Skeletal muscle satellite cell (primary cell): ENCODE measurements around the gene PCDHGB4.
"Not testable (repeated sequence)": the region's sequence is repeated elsewhere in the genome, so short reads cannot be mapped to it uniquely, and the experiment has no call there.

Experiments used
- H3K27me3 ChIP-seq: 2 replicates; pipeline ENCODE4 v1.7.0; 2013; ENCODE audit warnings: low read length; ENCODE audit not compliant: control insufficient read depth, insufficient read depth
- H3K36me3 ChIP-seq: 2 replicates; pipeline ENCODE4 v1.7.0; 2013; ENCODE audit warnings: mild to moderate bottlenecking, control low read depth, low read length; ENCODE audit not compliant: insufficient read depth
- H3K4me1 ChIP-seq: 2 replicates; pipeline ENCODE4 v1.7.0; 2013; ENCODE audit warnings: low read length; ENCODE audit not compliant: control insufficient read depth, insufficient read depth
- H3K4me2 ChIP-seq: 2 replicates; pipeline ENCODE4 v1.7.0; 2013; ENCODE audit warnings: mild to moderate bottlenecking, low read length
- H3K4me3 ChIP-seq: 2 replicates; pipeline ENCODE4 v1.7.0; 2013; ENCODE audit warnings: low read length
- H3K9ac ChIP-seq: 2 replicates; pipeline ENCODE4 v1.7.0; 2013; ENCODE audit warnings: mild to moderate bottlenecking, low read depth, low read length, moderate library complexity
- H3K9me3 ChIP-seq: replicated peaks from 2 replicates; pipeline ENCODE4 v1.7.0; 2013; ENCODE audit warnings: mild to moderate bottlenecking, control low read depth, low read length

PCDHGB4 gene

DNA sequence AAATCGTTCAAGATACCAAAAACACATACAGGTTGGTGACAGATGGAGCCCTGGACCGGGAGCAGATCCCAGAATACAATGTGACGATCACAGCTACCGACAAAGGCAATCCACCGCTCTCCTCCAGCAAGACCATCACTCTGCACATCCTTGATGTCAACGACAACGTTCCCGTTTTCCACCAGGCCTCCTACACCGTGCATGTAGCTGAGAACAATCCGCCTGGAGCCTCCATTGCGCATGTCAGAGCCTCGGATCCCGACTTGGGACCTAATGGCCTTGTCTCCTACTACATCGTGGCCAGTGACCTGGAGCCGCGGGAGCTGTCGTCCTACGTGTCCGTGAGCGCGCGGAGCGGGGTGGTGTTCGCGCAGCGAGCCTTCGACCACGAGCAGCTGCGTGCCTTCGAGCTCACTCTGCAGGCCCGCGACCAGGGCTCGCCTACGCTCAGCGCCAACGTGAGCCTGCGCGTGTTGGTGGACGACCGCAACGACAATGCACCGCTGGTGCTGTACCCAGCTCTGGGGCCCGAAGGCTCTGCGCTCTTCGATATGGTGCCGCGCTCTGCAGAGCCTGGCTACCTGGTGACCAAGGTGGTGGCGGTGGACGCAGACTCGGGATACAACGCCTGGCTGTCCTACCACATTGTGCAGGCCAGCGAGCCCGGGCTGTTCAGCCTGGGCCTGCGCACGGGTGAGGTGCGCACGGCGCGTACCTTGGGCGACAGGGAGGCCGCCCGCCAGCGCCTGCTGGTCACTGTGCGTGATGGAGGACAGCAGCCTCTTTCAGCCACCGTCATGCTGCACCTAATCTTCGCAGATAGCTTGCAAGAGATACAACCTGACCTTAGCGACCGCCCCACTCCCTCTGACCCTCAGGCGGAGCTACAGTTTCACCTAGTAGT, 15.7 kb upstream of the PCDHGB4 start:
- H3K9ac ChIP-seq = no peak overlapping the region
- no peak overlapping the region for H3K4me2 ChIP-seq
- peaks cover 3% of the 10 kb centered on the region for H3K36me3 ChIP-seq
- peaks cover 35% of the 10 kb centered on the region for H3K9me3 ChIP-seq
- no peaks in the 10 kb centered on the region for H3K4me1 ChIP-seq
- no peak overlapping the region for H3K4me3 ChIP-seq
- no peaks in the 10 kb centered on the region for H3K27me3 ChIP-seq

- H3K36me3 ChIP-seq = peaks cover 3% of the 10 kb centered on the region
- no peaks in the 10 kb centered on the region for H3K27me3 ChIP-seq
- peaks cover 38% of the 10 kb centered on the region for H3K9me3 ChIP-seq
- H3K4me1 ChIP-seq = no peaks in the 10 kb centered on the region
- peak within 1 kb of the TSS; percentile 74 for H3K4me2 ChIP-seq
- peak within 1 kb of the TSS; percentile 64 for H3K4me3 ChIP-seq
- no peak within 1 kb of the TSS for H3K9ac ChIP-seq
Observed at GRCh38 chr5:141373673-141374317, 13.7 kb upstream of the PCDHGB4 start, which contains the start of gene PCDHGA6. Gene PCDHGA6 (plus strand): TSS chr5:141373891. CDS start chr5:141374084, 193 bp downstream.

DNA sequence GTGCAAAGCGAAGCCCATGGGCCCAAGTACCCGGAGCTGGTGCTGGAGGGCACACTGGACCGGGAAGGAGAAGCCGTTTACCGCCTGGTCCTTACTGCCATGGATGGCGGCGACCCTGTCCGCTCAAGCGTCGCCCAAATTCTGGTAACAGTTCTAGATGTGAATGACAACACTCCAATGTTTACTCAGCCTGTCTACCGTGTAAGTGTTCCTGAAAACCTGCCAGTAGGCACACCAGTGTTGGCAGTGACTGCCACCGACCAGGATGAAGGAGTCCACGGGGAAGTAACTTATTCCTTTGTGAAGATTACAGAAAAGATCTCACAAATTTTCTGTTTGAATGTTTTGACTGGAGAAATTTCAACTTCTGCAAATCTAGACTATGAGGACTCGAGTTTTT, 12.9 kb upstream of the PCDHGB4 start:
- H3K9ac ChIP-seq = no peak overlapping the region
- peak overlapping the region; percentile 64 for H3K4me3 ChIP-seq
- peak overlapping the region; percentile 74 for H3K4me2 ChIP-seq
- no peaks in the 10 kb centered on the region for H3K27me3 ChIP-seq
- H3K9me3 ChIP-seq = peaks cover 38% of the 10 kb centered on the region
- H3K4me1 ChIP-seq = no peaks in the 10 kb centered on the region
- H3K36me3 ChIP-seq = peaks cover 3% of the 10 kb centered on the region

DNA sequence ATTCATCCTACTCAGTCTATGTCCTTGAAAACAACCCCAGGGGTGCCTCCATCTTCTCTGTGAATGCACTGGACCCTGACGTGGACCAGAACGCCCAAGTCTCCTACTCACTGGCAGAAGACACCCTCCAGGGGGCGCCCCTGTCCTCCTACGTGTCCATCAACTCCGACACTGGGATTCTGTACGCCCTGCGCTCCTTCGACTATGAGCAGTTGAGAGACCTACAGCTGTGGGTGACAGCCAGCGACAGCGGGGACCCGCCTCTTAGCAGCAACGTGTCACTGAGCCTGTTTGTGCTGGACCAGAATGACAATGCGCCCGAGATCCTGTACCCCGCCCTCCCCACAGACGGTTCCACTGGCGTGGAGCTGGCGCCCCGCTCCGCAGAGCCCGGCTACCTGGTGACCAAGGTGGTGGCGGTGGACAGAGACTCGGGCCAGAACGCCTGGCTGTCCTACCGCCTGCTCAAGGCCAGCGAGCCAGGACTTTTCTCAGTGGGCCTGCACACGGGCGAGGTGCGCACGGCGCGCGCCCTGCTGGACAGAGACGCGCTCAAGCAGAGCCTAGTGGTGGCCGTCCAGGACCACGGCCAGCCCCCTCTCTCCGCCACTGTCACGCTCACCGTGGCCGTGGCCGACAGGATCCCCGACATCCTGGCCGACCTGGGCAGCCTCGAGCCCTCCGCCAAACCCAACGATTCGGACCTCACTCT, 11.9 kb upstream of the PCDHGB4 start:
- H3K36me3 ChIP-seq = not testable (repeated sequence)
- H3K9me3 ChIP-seq = peaks cover 37% of the 10 kb centered on the region

DNA sequence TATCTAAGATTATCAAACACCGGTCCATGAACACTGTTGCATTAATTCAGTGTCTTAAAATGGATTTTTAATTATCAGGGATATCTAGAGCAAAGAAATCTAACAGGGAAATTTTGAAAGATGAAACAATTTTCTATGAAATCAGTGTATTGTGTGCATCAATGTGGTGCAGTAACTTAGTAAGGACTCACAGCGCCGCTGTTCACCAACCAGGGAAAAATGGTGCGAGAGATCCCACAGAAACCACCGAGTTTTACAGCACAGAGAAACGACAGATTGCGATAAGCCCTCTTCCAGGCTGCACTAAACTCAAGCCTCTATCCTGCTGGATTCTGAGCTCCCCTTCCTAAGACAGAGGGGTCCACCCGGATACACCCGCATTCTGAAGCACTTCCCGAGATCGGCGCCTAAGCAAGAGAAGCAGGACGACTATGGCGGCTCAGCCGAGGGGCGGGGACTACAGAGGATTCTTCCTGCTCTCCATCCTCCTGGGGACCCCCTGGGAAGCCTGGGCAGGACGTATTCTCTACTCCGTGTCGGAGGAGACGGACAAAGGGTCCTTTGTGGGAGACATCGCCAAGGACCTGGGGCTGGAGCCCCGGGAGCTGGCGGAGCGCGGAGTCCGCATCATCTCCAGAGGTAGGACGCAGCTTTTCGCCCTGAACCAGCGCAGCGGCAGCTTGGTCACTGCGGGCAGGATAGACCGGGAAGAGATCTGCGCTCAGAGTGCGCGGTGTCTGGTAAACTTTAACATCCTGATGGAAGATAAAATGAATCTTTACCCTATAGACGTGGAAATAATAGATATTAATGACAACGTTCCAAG, 4.8 kb upstream of the PCDHGB4 start, which contains the start of gene PCDHGA7:
Gene PCDHGA7, plus strand, starts transcription at position 274 of the 826 bp plus-strand sequence. Its CDS starts 158 bp downstream, at position 432.
- Histone ChIP-seq H3K36me3 (no peaks in the 10 kb centered on the region), H3K27me3 (no peaks in the 10 kb centered on the region), H3K4me1 (no peaks in the 10 kb centered on the region), H3K9me3 (peaks cover 7% of the 10 kb centered on the region), H3K9ac (peak within 1 kb of the TSS; percentile 62), H3K4me2 (peak within 1 kb of the TSS; percentile 57), H3K4me3 (peak within 1 kb of the TSS; percentile 74)

More for the DNA sequence above, 11.9 kb upstream of the PCDHGB4 start:
- not testable (repeated sequence) for H3K9ac ChIP-seq, H3K4me1 ChIP-seq, H3K4me2 ChIP-seq, H3K4me3 ChIP-seq, H3K27me3 ChIP-seq

- H3K4me2 ChIP-seq = peak overlapping the region; percentile 57
- H3K9me3 ChIP-seq = peaks cover 8% of the 10 kb centered on the region
- H3K9ac ChIP-seq = peak overlapping the region; percentile 62
- H3K36me3 ChIP-seq = no peaks in the 10 kb centered on the region
- H3K27me3 ChIP-seq = no peaks in the 10 kb centered on the region
- H3K4me3 ChIP-seq = peak overlapping the region; percentile 74
- no peaks in the 10 kb centered on the region for H3K4me1 ChIP-seq
Observed at GRCh38 chr5:141383345-141383744, 4.2 kb upstream of the PCDHGB4 start.

- Histone ChIP-seq H3K9me3 (peaks cover 21% of the 10 kb centered on the region), H3K4me2 (no peak overlapping the region), H3K27me3 (no peaks in the 10 kb centered on the region), H3K4me3 (no peak overlapping the region), H3K36me3 (no peaks in the 10 kb centered on the region), H3K9ac (no peak overlapping the region), H3K4me1 (no peaks in the 10 kb centered on the region)
Observed at GRCh38 chr5:141384471-141385267, 2.8 kb upstream of the PCDHGB4 start.

- H3K4me1 ChIP-seq = no peaks in the 10 kb centered on the region
- H3K4me2 ChIP-seq = no peak overlapping the region
- H3K36me3 ChIP-seq = peaks cover 5% of the 10 kb centered on the region
- no peak overlapping the region for H3K4me3 ChIP-seq
- H3K9ac ChIP-seq = no peak overlapping the region
- H3K27me3 ChIP-seq = no peaks in the 10 kb centered on the region
- H3K9me3 ChIP-seq = peaks cover 32% of the 10 kb centered on the region
Observed at GRCh38 chr5:141388661-141389060, 1.2 kb downstream of the PCDHGB4 start.

DNA sequence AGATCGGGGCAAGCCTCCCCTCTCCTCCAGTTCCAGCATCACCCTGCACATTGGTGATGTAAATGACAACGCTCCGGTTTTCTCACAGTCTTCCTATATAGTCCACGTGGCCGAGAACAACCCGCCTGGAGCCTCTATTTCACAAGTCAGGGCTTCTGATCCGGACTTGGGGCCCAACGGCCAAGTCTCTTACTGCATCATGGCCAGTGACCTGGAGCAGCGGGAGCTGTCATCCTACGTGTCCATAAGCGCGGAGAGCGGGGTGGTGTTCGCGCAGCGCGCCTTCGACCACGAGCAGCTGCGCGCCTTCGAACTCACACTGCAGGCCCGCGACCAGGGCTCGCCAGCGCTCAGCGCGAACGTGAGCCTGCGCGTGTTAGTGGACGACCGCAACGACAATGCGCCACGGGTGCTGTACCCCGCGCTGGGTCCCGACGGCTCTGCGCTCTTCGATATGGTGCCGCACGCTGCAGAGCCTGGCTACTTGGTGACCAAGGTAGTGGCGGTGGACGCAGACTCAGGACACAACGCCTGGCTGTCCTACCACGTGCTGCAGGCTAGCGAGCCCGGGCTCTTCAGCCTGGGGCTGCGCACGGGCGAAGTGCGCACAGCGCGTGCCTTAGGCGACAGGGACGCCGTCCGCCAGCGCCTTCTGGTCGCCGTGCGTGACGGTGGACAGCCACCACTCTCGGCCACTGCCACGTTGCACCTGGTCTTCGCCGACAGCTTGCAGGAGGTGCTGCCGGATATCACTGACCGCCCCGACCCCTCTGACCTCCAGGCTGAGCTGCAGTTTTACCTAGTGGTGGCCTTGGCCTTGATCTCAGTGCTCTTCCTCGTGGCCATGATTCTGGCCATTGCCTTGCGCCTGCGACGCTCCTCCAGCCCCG, 1.9 kb downstream of the PCDHGB4 start:
- H3K9me3 ChIP-seq = peaks cover 35% of the 10 kb centered on the region
- H3K4me2 ChIP-seq = no peak overlapping the region
- no peak overlapping the region for H3K9ac ChIP-seq
- no peak overlapping the region for H3K4me3 ChIP-seq
- H3K36me3 ChIP-seq = peaks cover 5% of the 10 kb centered on the region
- H3K4me1 ChIP-seq = no peaks in the 10 kb centered on the region
- H3K27me3 ChIP-seq = no peaks in the 10 kb centered on the region
